HL-60 (cell line): ENCODE measurements around the gene CFAP61.

Experiments used
- DNase-seq, 2 experiments: peaks; one replicate each; pipeline ENCODE4 v3.0.0-alpha.2; 2010 to 2020; ENCODE audit warnings: low read depth in 1 of 2, low spot score in 1 of 2
- H3K27ac ChIP-seq: fragments of 250-450 bp; sonication (Bioruptor Pico); replicated peaks from 2 replicates; pipeline ENCODE4 v1.5.1; 2020; ENCODE audit warnings: mild to moderate bottlenecking, moderate library complexity
- H3K27me3 ChIP-seq: fragments of 250-450 bp; sonication (Bioruptor Pico); 2 replicates; pipeline ENCODE4 v1.5.1; 2021; ENCODE audit warnings: mild to moderate bottlenecking, moderate library complexity; ENCODE audit not compliant: insufficient read depth, poor library complexity, severe bottlenecking
- H3K4me3 ChIP-seq: replicated peaks from 2 replicates; pipeline ENCODE4 v1.5.1; 2011; ENCODE audit warnings: mild to moderate bottlenecking, control low read depth, low read length; ENCODE audit not compliant: insufficient read depth
- GABPA ChIP-seq: IDR thresholded peaks from 2 replicates; pipeline ENCODE4 v1.6.1; 2012; ENCODE audit warnings: low read depth
- POLR2AphosphoS5 ChIP-seq: IDR thresholded peaks from 2 replicates; pipeline ENCODE4 v1.6.1; 2012; ENCODE audit warnings: low read depth
- REST ChIP-seq: IDR thresholded peaks from 2 replicates; pipeline ENCODE4 v1.6.1; 2012; ENCODE audit warnings: low read depth; ENCODE audit not compliant: insufficient replicate concordance
- SPI1 ChIP-seq: IDR thresholded peaks from 2 replicates; pipeline ENCODE4 v1.6.1; 2012; ENCODE audit warnings: low read depth, mild to moderate bottlenecking, borderline replicate concordance
- TF ChIP-seq, protein P1 (sequence below): IDR thresholded peaks from one replicate; pipeline ENCODE4 v1.5.1; 2011; ENCODE audit warnings: low read length, control low read depth, inconsistent platforms; ENCODE audit not compliant: insufficient read depth

The CFAP61 gene

GRCh38 chr20:20371083-20371482 lies 318.8 kb downstream of the CFAP61 start:
- DNase-seq: no peak
- Histone ChIP-seq H3K27me3 (peaks cover 71% of the 10 kb centered on the region), H3K27ac (no peak overlapping the region), H3K4me3 (no peak overlapping the region)
- TF ChIP-seq SPI1 (no peak), POLR2AphosphoS5 (no peak), REST (no peak), GABPA (no peak)
- TF ChIP-seq, protein P1, sequence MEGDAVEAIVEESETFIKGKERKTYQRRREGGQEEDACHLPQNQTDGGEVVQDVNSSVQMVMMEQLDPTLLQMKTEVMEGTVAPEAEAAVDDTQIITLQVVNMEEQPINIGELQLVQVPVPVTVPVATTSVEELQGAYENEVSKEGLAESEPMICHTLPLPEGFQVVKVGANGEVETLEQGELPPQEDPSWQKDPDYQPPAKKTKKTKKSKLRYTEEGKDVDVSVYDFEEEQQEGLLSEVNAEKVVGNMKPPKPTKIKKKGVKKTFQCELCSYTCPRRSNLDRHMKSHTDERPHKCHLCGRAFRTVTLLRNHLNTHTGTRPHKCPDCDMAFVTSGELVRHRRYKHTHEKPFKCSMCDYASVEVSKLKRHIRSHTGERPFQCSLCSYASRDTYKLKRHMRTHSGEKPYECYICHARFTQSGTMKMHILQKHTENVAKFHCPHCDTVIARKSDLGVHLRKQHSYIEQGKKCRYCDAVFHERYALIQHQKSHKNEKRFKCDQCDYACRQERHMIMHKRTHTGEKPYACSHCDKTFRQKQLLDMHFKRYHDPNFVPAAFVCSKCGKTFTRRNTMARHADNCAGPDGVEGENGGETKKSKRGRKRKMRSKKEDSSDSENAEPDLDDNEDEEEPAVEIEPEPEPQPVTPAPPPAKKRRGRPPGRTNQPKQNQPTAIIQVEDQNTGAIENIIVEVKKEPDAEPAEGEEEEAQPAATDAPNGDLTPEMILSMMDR: no peak

DNA sequence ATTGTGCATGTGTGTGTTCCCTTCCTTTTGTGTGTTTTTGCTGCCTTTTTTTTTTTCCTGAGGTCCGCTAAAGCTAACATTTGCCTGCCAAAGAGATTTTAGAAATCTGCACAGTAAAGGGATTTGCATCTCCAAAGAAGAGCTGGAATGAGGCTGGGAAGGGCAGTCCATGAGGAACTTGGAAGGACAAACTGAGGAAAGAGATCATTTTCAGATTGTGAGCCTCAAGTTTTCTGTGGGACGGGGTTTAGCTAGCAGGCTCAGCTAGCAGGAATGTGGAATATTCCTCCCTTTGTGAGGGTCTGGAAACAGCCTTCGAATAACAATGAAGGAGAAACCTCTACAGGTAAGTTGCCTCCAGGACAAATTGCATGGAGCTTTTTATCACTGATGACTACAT lies 319.3 kb downstream of the CFAP61 start:
- TF ChIP-seq, protein P1: no peak
- TF ChIP-seq SPI1 (no peak), REST (no peak), GABPA (no peak), POLR2AphosphoS5 (no peak)
- H3K27ac ChIP-seq: no peak overlapping the region
- no peak overlapping the region for H3K4me3 ChIP-seq
- DNase-seq: no peak
- peaks cover 67% of the 10 kb centered on the region for H3K27me3 ChIP-seq

- no peak for TF ChIP-seq POLR2AphosphoS5
- TF ChIP-seq REST: no peak
- no peak for TF ChIP-seq GABPA
- TF ChIP-seq, protein P1: no peak
- no peak for TF ChIP-seq SPI1
- H3K4me3 ChIP-seq: no peak overlapping the region
- peaks cover 57% of the 10 kb centered on the region for H3K27me3 ChIP-seq
- DNase-seq: no peak
- H3K27ac ChIP-seq: no peak overlapping the region
Measured at GRCh38 chr20:20373091-20373571, 320.8 kb downstream of the CFAP61 start.
